K562 (cell line): ENCODE data around the gene IQCN. TPM values are rescaled to one million over a fixed set of nuclear protein-coding genes. Genes with fewer than 3 reads are reported as not detected.

Experiments used
- ATAC-seq: fragments of 200-7000 bp; cut with Tn5 transposase; 3 replicates; pipeline ENCODE4 v1.9.1; 2020; ENCODE audit warnings: moderate library complexity
- BruUV-seq: library from RNA; stranded (reverse); fragments of 400-500 nt; replicated peaks from 2 replicates; lab custom pipeline; 2021; lab: Mats Ljungman, UMichigan
- CTCF ChIA-PET: fragments of 300-600 bp; formaldehyde crosslinking; extraction: SDS; loops from one replicate; lab custom pipeline; 2021; ENCODE audit warnings: low intra/inter-chr PET ratio; lab: Yijun Ruan, JAX
- POLR2A ChIA-PET: fragments of 300-600, 350-650 bp; sonication (Branson Sonifier 250); formaldehyde crosslinking; extraction: SDS; loops from one replicate; lab custom pipeline; 2021; ENCODE audit warnings: antibody characterized with exemption, inconsistent platforms; lab: Yijun Ruan, JAX
- DNase-seq, 4 experiments: peaks; one replicate each; pipeline versions ENCODE4 v3.0.0 to v3.0.0-alpha.2; 2011 to 2018; ENCODE audit warnings: low spot score in 3 of 4, mixed read lengths in 3 of 4; ENCODE audit errors: extremely low read depth in 1 of 4
- FAIRE-seq: peaks from 2 replicates; lab custom pipeline; 2011; peaks lifted over from hg19 to GRCh38; lab: Jason Lieb, UNC
- H2AFZ ChIP-seq: 2 replicates; pipeline ENCODE4 v1.6.0; 2011; ENCODE audit warnings: low read depth, low read length, control low read depth, inconsistent platforms
- H3K27ac ChIP-seq: fragments of 200-600 bp; 3 replicates; pipeline ENCODE4 v1.8.0; 2011; ENCODE audit warnings: low read depth, mild to moderate bottlenecking, control low read depth, inconsistent platforms, low read length, moderate library complexity, mixed read lengths; ENCODE audit errors: extremely low read depth
- H3K27me3 ChIP-seq, 2 experiments: fragments of 300-600 bp in 1 of 2; 2 replicates in 1 of 2; 3 replicates in 1 of 2; pipeline versions ENCODE4 v1.6.0 to v1.8.0; 2011; ENCODE audit warnings: inconsistent platforms in 2 of 2, low read length in 2 of 2, mild to moderate bottlenecking in 1 of 2, mixed read lengths in 1 of 2, moderate library complexity in 1 of 2; ENCODE audit not compliant: control insufficient read depth in 2 of 2, insufficient read depth in 2 of 2
- H3K36me3 ChIP-seq: fragments of 300-600 bp; 3 replicates; pipeline ENCODE4 v1.8.0; 2011; ENCODE audit warnings: mild to moderate bottlenecking, low read length, inconsistent platforms; ENCODE audit not compliant: control insufficient read depth, insufficient read depth
- H3K4me1 ChIP-seq, 2 experiments: fragments of 200-600 bp in 1 of 2; replicated peaks in 1 of 2; 2 replicates in 1 of 2; 3 replicates in 1 of 2; pipeline versions ENCODE4 v1.5.1 to v1.8.0; 2011; ENCODE audit warnings: inconsistent platforms in 2 of 2, low read length in 2 of 2, mild to moderate bottlenecking in 1 of 2, mixed read lengths in 1 of 2, moderate library complexity in 1 of 2; ENCODE audit not compliant: control insufficient read depth in 2 of 2, insufficient read depth in 2 of 2
- H3K4me2 ChIP-seq: 2 replicates; pipeline ENCODE4 v1.6.1; 2011; ENCODE audit warnings: low read length, control low read depth, inconsistent platforms, mixed read lengths; ENCODE audit not compliant: insufficient read depth
- H3K4me3 ChIP-seq: fragments of 200-600 bp; sonication (generic), shearing (Covaris generic); 2 replicates; pipeline ENCODE4 v1.5.1; 2016; ENCODE audit warnings: control low read depth, inconsistent platforms
- H3K79me2 ChIP-seq: fragments of 200-600 bp; 3 replicates; pipeline ENCODE4 v1.8.0; 2011; ENCODE audit warnings: low read length, inconsistent platforms; ENCODE audit not compliant: control insufficient read depth, insufficient read depth
- H3K9ac ChIP-seq, 2 experiments: 2 replicates each; pipeline versions ENCODE4 v1.6.0 to v1.6.1; 2011; ENCODE audit warnings: low read depth in 2 of 2, low read length in 2 of 2, control low read depth in 1 of 2, inconsistent platforms in 1 of 2, mild to moderate bottlenecking in 1 of 2, mixed read lengths in 1 of 2; ENCODE audit not compliant: insufficient read depth in 1 of 2
- H3K9me1 ChIP-seq: one replicate; pipeline ENCODE4 v1.6.0; 2011; ENCODE audit warnings: inconsistent platforms, mild to moderate bottlenecking, low read length, moderate library complexity; ENCODE audit not compliant: control insufficient read depth, insufficient read depth
- H3K9me3 ChIP-seq: replicated peaks from 2 replicates; pipeline ENCODE4 v1.5.1; 2011; ENCODE audit warnings: low read depth, low read length, inconsistent platforms; ENCODE audit not compliant: control insufficient read depth, insufficient read depth
- H4K20me1 ChIP-seq: replicated peaks from 2 replicates; pipeline ENCODE4 v1.6.1; 2011; ENCODE audit warnings: low read length, inconsistent platforms, mixed read lengths; ENCODE audit not compliant: control insufficient read depth, insufficient read depth
- ARID3A ChIP-seq: IDR thresholded peaks from 2 replicates; pipeline ENCODE4 v1.6.1; 2012; ENCODE audit warnings: low read depth, low read length, improper control_type of control experiment, borderline replicate concordance
- ARNT ChIP-seq, 2 experiments: fragments of 450-650 bp; IDR thresholded peaks; 2 replicates each; pipeline ENCODE4 v1.6.1; 2016; ENCODE audit warnings: mild to moderate bottlenecking in 1 of 2
- CBFA2T3 ChIP-seq: fragments of 450-650 bp; IDR thresholded peaks from 2 replicates; pipeline ENCODE4 v1.6.1; 2017
- CXXC5 ChIP-seq: fragments of 250-450 bp; sonication (Bioruptor Pico); IDR thresholded peaks from 2 replicates; pipeline ENCODE4 v1.8.0; 2022; ENCODE audit warnings: inconsistent platforms, mild to moderate bottlenecking, moderate library complexity
- E2F6 ChIP-seq, 2 experiments: IDR thresholded peaks; 2 replicates each; pipeline ENCODE4 v1.6.1; 2011; ENCODE audit warnings: borderline replicate concordance in 1 of 2, control low read depth in 1 of 2, low read depth in 1 of 2, low read length in 1 of 2, mild to moderate bottlenecking in 1 of 2, mixed read lengths in 1 of 2, moderate library complexity in 1 of 2; ENCODE audit not compliant: insufficient read depth in 1 of 2, insufficient read length in 1 of 2, poor library complexity in 1 of 2, severe bottlenecking in 1 of 2; ENCODE audit errors: extremely low read depth in 1 of 2
- ETS2 ChIP-seq: IDR thresholded peaks from 2 replicates; pipeline ENCODE4 v1.6.1; 2016; ENCODE audit warnings: borderline replicate concordance, missing genetic modification characterization, mild to moderate bottlenecking, moderate library complexity, missing compliant biosample characterization; ENCODE audit not compliant: poor library complexity, severe bottlenecking
- FOXO4 ChIP-seq: fragments of 450-650 bp; formaldehyde crosslinking; IDR thresholded peaks from 2 replicates; pipeline ENCODE4 v1.4.0; 2020; ENCODE audit warnings: mild to moderate bottlenecking, moderate library complexity
- GABPB1 ChIP-seq: sonication (generic); formaldehyde crosslinking; IDR thresholded peaks from 2 replicates; pipeline ENCODE4 v1.8.0; 2022; ENCODE audit warnings: mild to moderate bottlenecking, missing genetic modification reagents
- KAT7 ChIP-seq: sonication (generic); formaldehyde crosslinking; IDR thresholded peaks from 2 replicates; pipeline ENCODE4 v1.8.0; 2022; ENCODE audit warnings: missing genetic modification reagents, mild to moderate bottlenecking, borderline replicate concordance
- MTF1 ChIP-seq: fragments of 250-450 bp; sonication (Bioruptor Pico); IDR thresholded peaks from 2 replicates; pipeline ENCODE4 v1.9.0; 2021; ENCODE audit warnings: moderate library complexity, mild to moderate bottlenecking, inconsistent platforms, borderline replicate concordance
- PKNOX1 ChIP-seq: fragments of 450-650 bp; IDR thresholded peaks from 2 replicates; pipeline ENCODE4 v1.6.1; 2016
- POLR2A ChIP-seq: fragments of 450-650 bp; conservative IDR thresholded peaks from 2 replicates; pipeline ENCODE4 v1.6.1; 2016
- SMARCE1 ChIP-seq: fragments of 450-650 bp; IDR thresholded peaks from 2 replicates; pipeline ENCODE4 v1.7.1; 2016; ENCODE audit warnings: mild to moderate bottlenecking
- ZFPM2 ChIP-seq: fragments of 250-450 bp; sonication (Bioruptor Pico); IDR thresholded peaks from 2 replicates; pipeline ENCODE4 v1.5.1; 2022; ENCODE audit warnings: mild to moderate bottlenecking
- WGBS: fragments of 100-300 bp; shearing (Covaris generic); methylation state at CpG from one replicate; pipeline ENCODE4 v1.1.6; 2016; ENCODE audit warnings: low coverage, mixed read lengths; ENCODE audit not compliant: insufficient coverage; ENCODE audit errors: missing lambda C conversion rate; 5-methylcytosine and 5-hydroxymethylcytosine counted together
- in situ Hi-C: fragments of 300-500 bp; cut with MboI; formaldehyde crosslinking; loops from 4 replicates; pipeline ENCODE4 v1.15.0; 2018; ENCODE audit warnings: inconsistent platforms, mixed read lengths
- intact Hi-C: fragments of 100-400 bp; cut with micrococcal nuclease; formaldehyde crosslinking; loops from 2 replicates; pipeline ENCODE4 v1.14.2; 2022
- polyA plus RNA-seq, 8 experiments: library from polyadenylated mRNA; depleted of rRNA in 4 of 8; stranded (reverse) in 5 of 8; unstranded in 3 of 8; fragments of >200 nt; fragmentation: Nextera tagmentation in 2 of 8; fragmentation: Illumina TruSeq in 1 of 8; extraction: Ambion mirVana in 2 of 8; extraction: Trizol in 1 of 8; gene quantifications; 2 replicates each; pipeline versions ENCODE4 v1.2.1 to v1.2.3, GENCODE V29; 2011 to 2014; ENCODE audit warnings: inconsistent platforms in 1 of 8, missing spikeins in 1 of 8
- total RNA-seq, 7 experiments: library from RNA; depleted of rRNA in 6 of 7; stranded (reverse); fragments of >200 nt in 6 of 7; fragmentation: Illumina TruSeq in 2 of 7; extraction: Trizol in 2 of 7; gene quantifications; 2 replicates each; pipeline versions ENCODE4 v1.2.1 to v1.2.3, GENCODE V29; 2011 to 2021; ENCODE audit warnings: low replicate concordance in 1 of 7

Gene IQCN
- total and polyA plus RNA-seq, 9 of the 15 experiments (the other 6 are each of a cell fraction or from before 2014, with no cell fraction given): 0.01 to 0.07 (median 0.04) TPM; not detected in 3

- peak overlapping the region; percentile 91 to 97; a peak in 3 of 4 replicates for H3K9ac ChIP-seq
- no peaks in the 10 kb centered on the region for H3K27me3 ChIP-seq
- in situ Hi-C loops (loop anchor here (5.0 kb wide), 1 partner anchor 44 kb away; no protein-coding TSS in a partner anchor), intact Hi-C loops (loop anchor here (10.0 kb wide), 1 partner anchor 207 kb away; no protein-coding TSS in a partner anchor)
- no peaks in the 10 kb centered on the region for H3K9me1 ChIP-seq
- ChIA-PET CTCF (interaction anchor here (0.5 to 0.8 kb wide), 2 partner anchors 28 to 40 kb away, joined by 3 read pairs; partner anchors contain the start of gene JUND), POLR2A (interaction anchor here (0.6 to 3.8 kb wide), 20 partner anchors 13 to 677 kb away, joined by 3 to 117 read pairs (median 4); partner anchors contain the start of genes GDF15, IQCN and JUND)
- ATAC-seq (peak; percentile 6; the same call in 1 of the 3 replicates), FAIRE-seq (peak; percentile 68), DNase-seq (peak in 2 of 4 experiments; percentile 17 to 76)
- H3K9me3 ChIP-seq: no peaks in the 10 kb centered on the region
- WGBS: under 1% methylated on average over 9 of the region's 9 CpGs
- H3K27ac ChIP-seq: peak overlapping the region; percentile 89
- H3K4me3 ChIP-seq: peak overlapping the region; percentile 69
- peaks cover 44 to 60% of the 10 kb centered on the region in 2 experiments for H3K4me1 ChIP-seq
- H3K4me2 ChIP-seq: peak overlapping the region; percentile 91
- peaks cover 65% of the 10 kb centered on the region for H3K79me2 ChIP-seq
- no TSS peak for BruUV-seq
- H4K20me1 ChIP-seq: no peaks in the 10 kb centered on the region
- H2AFZ ChIP-seq: no peak overlapping the region
- H3K36me3 ChIP-seq: peaks cover 37% of the 10 kb centered on the region
- TF ChIP-seq ETS2: no peak
- TF ChIP-seq CBFA2T3: peak; percentile 28; the same call in 1 of the 2 replicates
- TF ChIP-seq KAT7 (CRISPR knock-in tag): 0 out of 2 replicates have a peak, but pooled peaks have one; percentile 29
- TF ChIP-seq CXXC5 (CRISPR knock-in tag): no peak
- peak; percentile 49; the same call in 1 of the 2 replicates for TF ChIP-seq POLR2A
- TF ChIP-seq ZFPM2 (CRISPR knock-in tag): no peak
- no peak for TF ChIP-seq FOXO4 (CRISPR knock-in tag)
- peak; percentile 16; the same call in 1 of the 2 replicates for TF ChIP-seq SMARCE1
- no peak for TF ChIP-seq ARID3A
- 0 out of 4 replicates have a peak, but pooled peaks of 1 of the 2 experiments have one; percentile 2 for TF ChIP-seq ARNT (IDR thresholded peaks at IDR 0.05)
- peak in 1 of 2 experiments; percentile 52 for TF ChIP-seq E2F6 (IDR thresholded peaks at IDR 0.05; ENCODE audit: borderline replicate concordance in 1 of 2, extremely low read depth in 1 of 2, insufficient read depth in 1 of 2, insufficient read length in 1 of 2, low read depth in 1 of 2, low read length in 1 of 2, poor library complexity in 1 of 2, severe bottlenecking in 1 of 2)
- TF ChIP-seq GABPB1 (CRISPR knock-in tag): no peak
- TF ChIP-seq MTF1 (CRISPR knock-in tag): no peak
- TF ChIP-seq PKNOX1: 0 out of 2 replicates have a peak, but pooled peaks have one; percentile 19
Observed at GRCh38 chr19:18321734-18322102, 47.5 kb upstream of the IQCN start.
